Measurements from ENCODE around the gene EEF1G.

The EEF1G gene

DNA sequence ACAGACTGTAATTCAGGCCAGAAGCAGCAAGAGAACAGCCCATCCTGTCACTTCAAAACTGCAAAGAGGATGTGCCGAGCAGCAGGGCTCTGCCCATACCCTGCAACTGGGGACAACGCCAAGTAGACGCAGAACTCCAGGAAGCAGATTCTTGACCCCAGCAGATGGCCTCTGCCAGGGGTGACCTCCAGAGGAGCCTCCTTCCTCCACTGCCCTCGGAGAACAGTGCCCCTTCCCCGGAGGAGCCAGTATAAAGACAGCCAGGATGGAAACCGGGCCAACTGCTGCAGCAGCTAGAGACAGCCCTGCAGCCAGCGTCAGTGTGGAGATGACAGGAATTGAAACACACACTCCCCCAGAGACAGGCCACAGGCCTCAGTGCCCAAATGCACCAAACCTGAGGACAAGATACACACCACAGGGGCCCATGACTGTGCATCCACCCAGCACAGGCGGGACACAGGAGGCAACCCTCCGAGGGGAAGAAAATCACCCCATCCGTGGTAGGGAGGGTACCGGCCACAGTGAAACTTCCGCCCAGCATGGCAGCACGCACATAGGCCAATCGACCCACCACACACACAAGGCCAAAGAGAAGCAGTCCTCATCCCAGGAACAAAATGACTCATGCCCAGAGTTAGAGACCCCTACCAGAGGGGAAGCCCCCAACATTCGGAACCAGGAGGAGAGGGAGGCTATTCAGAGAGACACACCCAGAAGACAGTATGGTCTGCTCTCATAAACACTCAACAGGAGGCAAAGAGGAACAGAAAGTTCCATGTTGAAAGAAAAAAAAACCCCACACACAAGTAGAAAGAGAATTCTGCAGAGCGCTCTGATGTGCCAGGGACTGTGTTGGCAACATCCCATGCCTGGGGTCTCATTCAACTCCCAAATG is 32.6 kb downstream of the EEF1G start:
- DNase-seq (ENCODE audit: low read depth, low spot score) = no peak

- DNase-seq (ENCODE audit: low read depth, low spot score) = no peak
These were observed 34.3 kb downstream of the EEF1G start for GRCh38 chr11:62539238-62539925.

- DNase-seq (ENCODE audit: low read depth, low spot score) = no peak
These were observed 35.0 kb downstream of the EEF1G start for GRCh38 chr11:62538470-62539237.

GRCh38 chr11:62536301-62536957 is 37.3 kb downstream of the EEF1G start:
- no peak for DNase-seq (ENCODE audit: low read depth, low spot score)

GRCh38 chr11:62535802-62536201 is 37.9 kb downstream of the EEF1G start:
- no peak for DNase-seq (ENCODE audit: low read depth, low spot score)

GRCh38 chr11:62534779-62535545 is 38.7 kb downstream of the EEF1G start:
- DNase-seq (ENCODE audit: low read depth, low spot score) = no peak

GRCh38 chr11:62532096-62532495 is 41.6 kb downstream of the EEF1G start:
- no peak for DNase-seq (ENCODE audit: low read depth, low spot score)

DNA sequence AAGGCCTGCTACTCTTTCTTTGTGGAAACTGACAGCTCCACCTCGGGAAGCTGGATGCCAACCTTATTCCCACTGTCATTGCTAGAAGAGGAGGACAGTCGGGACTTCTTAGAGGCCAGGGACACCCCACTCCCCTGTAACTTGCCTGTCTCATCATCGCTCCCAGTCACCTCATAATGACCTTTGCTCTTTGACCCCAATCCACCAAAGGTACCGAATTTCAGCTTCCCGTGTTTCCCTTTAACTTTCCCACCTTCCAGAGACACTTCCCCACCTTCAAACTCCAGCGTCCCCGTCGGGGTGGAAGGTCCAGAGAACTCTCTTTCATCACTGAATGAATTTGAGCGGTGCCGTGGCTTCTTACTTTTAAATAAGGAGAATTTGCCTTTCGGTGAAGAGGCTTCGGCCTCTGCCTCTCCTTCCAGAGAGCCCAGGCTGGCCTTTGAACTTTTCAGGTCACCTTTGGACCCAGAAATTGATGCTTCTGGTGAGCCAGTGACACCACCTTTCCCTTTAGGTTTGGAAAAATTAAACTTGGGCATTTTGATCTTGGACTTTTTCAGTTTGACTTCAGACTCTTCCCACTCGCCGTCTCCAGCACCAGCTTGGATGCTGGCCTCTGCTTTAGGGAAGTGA is 56.8 kb downstream of the EEF1G start:
- DNase-seq (ENCODE audit: low read depth, low spot score) = no peak

DNA sequence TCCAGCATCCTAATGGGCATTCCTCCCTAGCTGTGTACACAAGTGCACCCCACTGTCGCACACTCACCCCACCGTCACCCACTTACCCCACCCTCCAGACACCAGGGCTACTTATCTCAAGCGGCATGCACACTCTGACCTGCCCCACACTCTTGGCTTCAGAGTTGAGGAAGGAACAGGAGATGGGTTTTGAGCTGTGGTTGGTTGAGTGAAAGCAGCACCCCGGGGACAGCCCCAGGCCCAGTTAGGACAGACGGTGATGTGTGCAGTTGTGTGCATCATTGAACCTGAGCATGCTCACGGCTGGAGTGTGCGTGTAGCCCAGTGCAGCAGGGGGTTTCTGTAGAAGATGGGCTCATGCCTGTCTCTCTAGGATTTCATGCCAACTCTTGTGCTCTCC is 59.5 kb downstream of the EEF1G start:
- no peak for DNase-seq (ENCODE audit: low read depth, low spot score)

GRCh38 chr11:62513626-62514025 is 60.1 kb downstream of the EEF1G start:
- DNase-seq (ENCODE audit: low read depth, low spot score) = no peak

DNA sequence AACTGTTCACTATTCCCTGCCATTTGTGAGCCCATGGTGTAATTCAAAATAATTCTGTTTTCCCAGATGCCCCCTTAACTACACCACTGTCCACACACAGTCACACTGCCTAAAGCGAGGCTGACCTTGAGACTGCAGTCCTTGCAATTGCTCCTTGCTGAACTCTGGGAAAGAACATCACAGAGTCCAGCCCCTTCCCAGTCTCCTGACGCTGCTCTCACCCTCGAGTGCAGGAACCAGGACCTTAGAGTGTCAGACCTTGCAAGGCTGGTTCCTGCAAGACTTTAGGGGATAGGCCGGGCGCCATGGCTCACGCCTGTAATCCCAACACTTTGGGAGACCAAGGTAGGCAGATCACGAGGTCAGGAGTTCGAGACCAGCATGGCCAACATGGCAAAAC is 60.7 kb downstream of the EEF1G start:
- no peak for DNase-seq (ENCODE audit: low read depth, low spot score)

Data from ELF-1 (cell line).